ENCODE data around the gene KDM4B. TPM values are rescaled to one million over a fixed set of nuclear protein-coding genes. Genes with fewer than 3 reads are reported as not detected.

Gene KDM4B
- total RNA-seq, 4 donors from 2014 or later = 18.4 to 94.7 (median 25.6) TPM

DNA sequence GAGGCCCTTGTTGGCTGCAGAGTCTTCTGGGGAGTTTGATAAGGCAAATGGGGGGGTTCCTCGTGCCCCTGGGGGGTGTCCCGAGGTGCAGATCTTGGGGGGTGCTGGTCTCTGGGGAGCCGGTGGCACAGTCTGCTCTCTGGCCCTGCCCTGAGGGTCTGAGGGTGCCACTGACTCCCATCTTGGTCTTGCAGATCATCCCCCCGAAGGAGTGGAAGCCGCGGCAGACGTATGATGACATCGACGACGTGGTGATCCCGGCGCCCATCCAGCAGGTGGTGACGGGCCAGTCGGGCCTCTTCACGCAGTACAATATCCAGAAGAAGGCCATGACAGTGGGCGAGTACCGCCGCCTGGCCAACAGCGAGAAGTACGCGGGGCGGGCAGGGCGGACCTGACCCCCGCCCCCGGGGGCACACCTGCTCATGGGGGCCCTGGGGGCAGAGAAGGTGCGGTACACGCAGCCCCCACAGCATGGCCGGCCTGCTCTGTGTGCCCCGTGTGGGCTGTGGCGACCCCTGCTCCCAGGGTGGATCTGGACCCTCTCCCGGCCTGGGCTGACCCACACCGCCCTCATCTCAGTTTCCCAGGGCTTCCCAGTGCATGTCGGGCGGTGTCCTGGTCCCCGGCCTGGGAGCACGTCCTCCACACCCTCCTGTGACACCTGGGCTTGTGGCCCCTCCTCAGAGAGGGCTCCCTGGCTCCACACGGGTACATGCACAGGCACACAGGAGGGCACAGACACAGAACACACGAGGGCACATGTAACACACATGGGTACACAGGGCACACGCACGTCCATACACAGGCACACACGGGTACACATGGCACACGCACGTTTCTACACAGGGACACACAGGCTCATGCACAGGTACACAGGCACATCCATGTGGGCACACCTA, 71.0 kb downstream of the KDM4B start:
- no peak for DNase-seq
- TF ChIP-seq, protein P1, sequence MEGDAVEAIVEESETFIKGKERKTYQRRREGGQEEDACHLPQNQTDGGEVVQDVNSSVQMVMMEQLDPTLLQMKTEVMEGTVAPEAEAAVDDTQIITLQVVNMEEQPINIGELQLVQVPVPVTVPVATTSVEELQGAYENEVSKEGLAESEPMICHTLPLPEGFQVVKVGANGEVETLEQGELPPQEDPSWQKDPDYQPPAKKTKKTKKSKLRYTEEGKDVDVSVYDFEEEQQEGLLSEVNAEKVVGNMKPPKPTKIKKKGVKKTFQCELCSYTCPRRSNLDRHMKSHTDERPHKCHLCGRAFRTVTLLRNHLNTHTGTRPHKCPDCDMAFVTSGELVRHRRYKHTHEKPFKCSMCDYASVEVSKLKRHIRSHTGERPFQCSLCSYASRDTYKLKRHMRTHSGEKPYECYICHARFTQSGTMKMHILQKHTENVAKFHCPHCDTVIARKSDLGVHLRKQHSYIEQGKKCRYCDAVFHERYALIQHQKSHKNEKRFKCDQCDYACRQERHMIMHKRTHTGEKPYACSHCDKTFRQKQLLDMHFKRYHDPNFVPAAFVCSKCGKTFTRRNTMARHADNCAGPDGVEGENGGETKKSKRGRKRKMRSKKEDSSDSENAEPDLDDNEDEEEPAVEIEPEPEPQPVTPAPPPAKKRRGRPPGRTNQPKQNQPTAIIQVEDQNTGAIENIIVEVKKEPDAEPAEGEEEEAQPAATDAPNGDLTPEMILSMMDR (IDR thresholded peaks at IDR 0.05) = no peak
- TF ChIP-seq POLR2A (IDR thresholded peaks at IDR 0.05) = no peak
- Histone ChIP-seq H3K36me3 (no peaks in the 10 kb centered on the region), H3K27ac (no peak overlapping the region), H3K4me1 (peaks cover 0 to 12% of the 10 kb centered on the region in 2 donors), H3K27me3 (no peaks in the 10 kb centered on the region), H3K9me3 (no peaks in the 10 kb centered on the region), H3K4me3 (no peak overlapping the region)
- intact Hi-C loops (cut with DNase I; ENCODE audit: low total_unique reads) = no loop called here

DNA sequence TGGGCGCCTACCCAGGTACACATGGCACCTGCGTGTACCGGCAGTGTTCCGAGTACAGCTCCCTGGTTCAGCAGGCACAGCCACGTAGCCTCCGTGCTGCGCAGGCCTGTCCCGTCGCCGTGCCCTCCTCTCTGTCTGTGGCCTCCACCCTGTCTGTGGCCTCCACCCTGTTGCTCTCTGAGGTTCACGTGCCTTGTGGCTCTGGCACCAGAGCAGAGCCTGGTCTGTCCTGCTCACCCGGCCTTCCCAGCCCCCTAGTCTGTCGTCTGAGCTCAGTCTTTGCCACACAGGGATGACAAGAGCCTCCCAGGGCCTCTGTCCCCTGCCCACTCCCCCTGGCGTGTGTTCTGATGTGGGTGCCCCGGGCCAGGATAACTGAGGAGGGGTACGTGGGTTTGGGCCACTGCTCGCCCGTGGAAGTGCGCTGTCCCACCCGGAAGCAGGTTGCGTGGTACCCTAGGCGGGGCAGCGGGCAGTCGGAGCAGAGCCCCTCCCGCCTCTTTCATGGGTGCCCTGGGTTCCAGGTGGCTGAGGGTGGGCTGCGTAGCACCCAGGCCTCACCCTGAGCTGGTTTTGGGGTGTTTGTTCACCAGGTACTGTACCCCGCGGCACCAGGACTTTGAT, 71.7 kb downstream of the KDM4B start:
- Histone ChIP-seq H3K27me3 (no peaks in the 10 kb centered on the region), H3K27ac (no peak overlapping the region), H3K36me3 (no peaks in the 10 kb centered on the region), H3K4me3 (no peak overlapping the region), H3K9me3 (no peaks in the 10 kb centered on the region), H3K4me1 (peaks cover 0 to 8% of the 10 kb centered on the region in 2 donors)
- no peak for DNase-seq
- TF ChIP-seq POLR2A (IDR thresholded peaks at IDR 0.05) = no peak
- TF ChIP-seq, protein P1 (IDR thresholded peaks at IDR 0.05) = no peak
- intact Hi-C loops (cut with DNase I; ENCODE audit: low total_unique reads) = no loop called here

DNA sequence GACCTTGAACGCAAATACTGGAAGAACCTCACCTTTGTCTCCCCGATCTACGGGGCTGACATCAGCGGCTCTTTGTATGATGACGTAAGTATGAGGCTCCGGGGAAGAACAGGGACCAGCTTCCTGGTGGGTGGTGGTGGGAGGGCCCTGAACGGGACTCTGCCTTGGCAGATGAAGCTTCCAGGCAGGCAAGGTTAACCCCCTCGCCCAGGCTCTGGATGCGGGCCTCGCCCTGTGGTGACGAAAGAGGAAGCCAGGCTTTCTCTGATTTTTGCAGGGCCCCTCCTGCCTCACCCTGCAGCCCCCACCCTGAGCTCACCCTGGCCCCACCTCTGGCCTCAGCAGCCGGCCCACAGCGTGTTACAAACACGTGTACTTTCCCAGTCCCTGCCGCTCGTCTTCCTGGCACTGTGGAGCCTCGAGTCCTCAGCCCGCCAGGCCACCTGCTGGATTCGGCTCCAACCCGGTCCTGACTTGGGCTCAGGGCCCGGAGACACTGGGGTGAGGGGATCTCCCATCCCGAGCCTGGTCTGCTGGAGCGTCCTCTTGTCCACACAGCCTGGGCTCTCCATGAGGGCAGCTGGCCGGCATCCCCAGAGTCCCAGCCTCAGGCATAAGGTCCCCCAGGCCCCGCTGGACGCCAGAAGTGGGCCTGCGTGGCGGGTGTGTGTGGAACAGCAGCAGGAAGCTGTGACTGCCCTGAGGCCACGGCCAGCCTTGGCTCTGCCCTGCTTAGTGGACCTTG, 72.4 kb downstream of the KDM4B start:
- intact Hi-C loops (cut with DNase I; ENCODE audit: low total_unique reads) = no loop called here
- no peak for DNase-seq
- H3K27me3 ChIP-seq = no peaks in the 10 kb centered on the region
- H3K27ac ChIP-seq = no peak overlapping the region
- peaks cover 0 to 1% of the 10 kb centered on the region in 2 donors for H3K4me1 ChIP-seq
- no peak overlapping the region for H3K4me3 ChIP-seq
- no peak for TF ChIP-seq POLR2A (IDR thresholded peaks at IDR 0.05)
- TF ChIP-seq, protein P1 (IDR thresholded peaks at IDR 0.05) = no peak
- no peaks in the 10 kb centered on the region for H3K9me3 ChIP-seq
- no peaks in the 10 kb centered on the region for H3K36me3 ChIP-seq

DNA sequence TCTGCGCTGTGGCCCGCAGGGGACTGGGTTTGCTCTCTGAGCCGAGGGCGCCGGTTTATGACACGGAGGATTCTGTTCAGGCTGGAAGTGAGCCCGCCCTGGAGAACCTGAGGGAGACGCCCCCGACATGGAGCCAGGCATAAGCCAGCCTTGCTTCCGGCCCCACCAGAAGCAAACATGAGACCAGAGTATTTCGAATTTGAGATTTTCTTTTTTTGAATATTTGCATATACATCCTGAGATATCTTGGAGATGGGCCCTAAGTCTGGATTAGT, 72.9 kb downstream of the KDM4B start:
- intact Hi-C loops (cut with DNase I; ENCODE audit: low total_unique reads) = no loop called here
- Histone ChIP-seq H3K36me3 (no peaks in the 10 kb centered on the region), H3K9me3 (no peaks in the 10 kb centered on the region), H3K4me3 (no peak overlapping the region), H3K27ac (no peak overlapping the region), H3K27me3 (no peaks in the 10 kb centered on the region), H3K4me1 (no peaks in the 10 kb centered on the region)
- DNase-seq = no peak
- TF ChIP-seq, protein P1 (IDR thresholded peaks at IDR 0.05) = no peak
- no peak for TF ChIP-seq POLR2A (IDR thresholded peaks at IDR 0.05)

DNA sequence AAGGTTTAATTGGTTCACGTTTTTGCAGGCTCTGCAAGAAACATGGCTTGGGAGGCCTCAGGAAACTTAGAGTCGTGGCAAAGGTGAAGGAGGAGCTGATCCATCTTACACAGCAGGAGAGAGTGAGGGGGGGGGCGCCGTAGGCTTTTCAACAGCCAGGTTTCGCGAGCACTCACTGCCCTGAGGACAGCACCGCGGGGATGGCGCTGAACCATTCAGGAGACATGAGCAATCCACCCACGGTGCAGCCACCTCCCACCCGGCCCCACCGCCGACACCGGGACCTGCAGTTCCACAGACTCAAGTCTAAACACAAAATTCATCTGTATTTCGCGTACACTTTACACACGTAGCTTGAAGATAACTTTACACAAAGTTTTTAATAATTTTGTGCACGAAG, 73.6 kb downstream of the KDM4B start:
- TF ChIP-seq, protein P1 (IDR thresholded peaks at IDR 0.05) = no peak
- no peak for TF ChIP-seq POLR2A (IDR thresholded peaks at IDR 0.05)
- intact Hi-C loops (cut with DNase I; ENCODE audit: low total_unique reads) = no loop called here
- Histone ChIP-seq H3K9me3 (no peaks in the 10 kb centered on the region), H3K27ac (no peak overlapping the region), H3K4me3 (no peak overlapping the region), H3K27me3 (no peaks in the 10 kb centered on the region), H3K4me1 (no peaks in the 10 kb centered on the region), H3K36me3 (no peaks in the 10 kb centered on the region)
- no peak for DNase-seq

Measured in uterus (tissue), 4 donors.